Peyer's patch (tissue), 4 donors: ENCODE data around the gene MAN2C1. TPM values are rescaled to one million over a fixed set of nuclear protein-coding genes. Genes with fewer than 3 reads are reported as not detected.
"Not testable (repeated sequence)": the region's sequence is repeated elsewhere in the genome, so short reads cannot be mapped to it uniquely, and the experiment has no call there.

ENCODE experiments used
- DNase-seq, 3 donors: peaks; one replicate each; pipeline ENCODE4 v3.0.0-alpha.2; 2017 to 2019
- H3K27ac ChIP-seq, 4 donors: fragments of 200-600 bp; sonication (generic); one replicate each; pipeline ENCODE4 v1.5.1; 2016 to 2019
- H3K27me3 ChIP-seq, 2 donors: fragments of 200-600 bp; sonication (generic); one replicate each; pipeline ENCODE4 v1.5.1; 2019
- H3K36me3 ChIP-seq, 3 donors: fragments of 200-600 bp; sonication (generic); one replicate each; pipeline ENCODE4 v1.5.1; 2016 to 2019
- H3K4me1 ChIP-seq, 4 donors: fragments of 200-600 bp; sonication (generic); one replicate each; pipeline ENCODE4 v1.5.1; 2016 to 2019
- H3K4me3 ChIP-seq, 4 donors: fragments of 200-600 bp; sonication (generic); 1 replicate in 3 of 4; 2 replicates in 1 of 4; pipeline ENCODE4 v1.5.1; 2016 to 2019; ENCODE audit warnings: mild to moderate bottlenecking in 1 of 4
- H3K9me3 ChIP-seq, 4 donors: fragments of 200-600 bp; sonication (generic); one replicate each; pipeline ENCODE4 v1.5.1; 2016 to 2019; ENCODE audit warnings: mild to moderate bottlenecking in 1 of 4
- POLR2A ChIP-seq, 2 donors: fragments of 450-650 bp; IDR thresholded peaks; one replicate each; pipeline ENCODE4 v1.5.1; 2017; ENCODE audit warnings: antibody characterized with exemption in 2 of 2, mild to moderate bottlenecking in 2 of 2, moderate library complexity in 2 of 2
- total RNA-seq, 4 donors: library from RNA; depleted of rRNA; stranded (reverse); fragments of >200 nt; gene quantifications; one replicate each; pipeline ENCODE4 v1.1.0, GENCODE V29; 2016
- TF ChIP-seq, protein P1 (sequence below), 6 experiments: fragments of 450-650 bp in 4 of 6; fragments of 200-600 bp in 2 of 6; sonication (generic) in 1 of 6; IDR thresholded peaks; one replicate each; pipeline ENCODE4 v1.5.1; 2017 to 2019; ENCODE audit warnings: antibody characterized with exemption in 6 of 6, mild to moderate bottlenecking in 3 of 6, moderate library complexity in 1 of 6

Gene MAN2C1
- total RNA-seq, 4 donors from 2014 or later = 268 to 777 (median 649) TPM

DNA sequence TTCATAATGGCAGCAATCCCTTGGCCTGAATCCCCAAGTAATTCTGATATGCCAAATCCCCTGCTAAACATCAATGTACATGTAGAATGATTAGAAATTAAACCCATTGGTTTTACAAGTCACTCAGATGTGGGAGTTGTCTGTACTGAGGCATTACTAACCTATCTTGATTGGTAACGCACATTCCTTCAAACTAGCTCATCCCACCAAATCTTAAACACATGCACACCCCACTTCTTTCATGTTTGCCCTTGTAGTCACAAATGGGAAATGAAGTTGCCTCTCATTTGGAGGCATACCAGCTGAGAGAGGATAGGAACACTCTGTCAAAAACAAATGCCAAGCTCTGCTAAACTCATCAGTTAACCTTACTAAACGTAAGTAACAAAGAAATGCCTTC, 29.1 kb upstream of the MAN2C1 start:
- no peaks in the 10 kb centered on the region for H3K27me3 ChIP-seq
- no peak overlapping the region for H3K27ac ChIP-seq
- no peak overlapping the region for H3K4me3 ChIP-seq
- TF ChIP-seq POLR2A (IDR thresholded peaks at IDR 0.05) = no peak
- TF ChIP-seq, protein P1, sequence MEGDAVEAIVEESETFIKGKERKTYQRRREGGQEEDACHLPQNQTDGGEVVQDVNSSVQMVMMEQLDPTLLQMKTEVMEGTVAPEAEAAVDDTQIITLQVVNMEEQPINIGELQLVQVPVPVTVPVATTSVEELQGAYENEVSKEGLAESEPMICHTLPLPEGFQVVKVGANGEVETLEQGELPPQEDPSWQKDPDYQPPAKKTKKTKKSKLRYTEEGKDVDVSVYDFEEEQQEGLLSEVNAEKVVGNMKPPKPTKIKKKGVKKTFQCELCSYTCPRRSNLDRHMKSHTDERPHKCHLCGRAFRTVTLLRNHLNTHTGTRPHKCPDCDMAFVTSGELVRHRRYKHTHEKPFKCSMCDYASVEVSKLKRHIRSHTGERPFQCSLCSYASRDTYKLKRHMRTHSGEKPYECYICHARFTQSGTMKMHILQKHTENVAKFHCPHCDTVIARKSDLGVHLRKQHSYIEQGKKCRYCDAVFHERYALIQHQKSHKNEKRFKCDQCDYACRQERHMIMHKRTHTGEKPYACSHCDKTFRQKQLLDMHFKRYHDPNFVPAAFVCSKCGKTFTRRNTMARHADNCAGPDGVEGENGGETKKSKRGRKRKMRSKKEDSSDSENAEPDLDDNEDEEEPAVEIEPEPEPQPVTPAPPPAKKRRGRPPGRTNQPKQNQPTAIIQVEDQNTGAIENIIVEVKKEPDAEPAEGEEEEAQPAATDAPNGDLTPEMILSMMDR (IDR thresholded peaks at IDR 0.05) = no peak
- DNase-seq = no peak
- H3K4me1 ChIP-seq = no peaks in the 10 kb centered on the region
- H3K36me3 ChIP-seq = peaks cover 0 to 100% (median 4%) of the 10 kb centered on the region in 3 donors
- no peaks in the 10 kb centered on the region for H3K9me3 ChIP-seq

DNA sequence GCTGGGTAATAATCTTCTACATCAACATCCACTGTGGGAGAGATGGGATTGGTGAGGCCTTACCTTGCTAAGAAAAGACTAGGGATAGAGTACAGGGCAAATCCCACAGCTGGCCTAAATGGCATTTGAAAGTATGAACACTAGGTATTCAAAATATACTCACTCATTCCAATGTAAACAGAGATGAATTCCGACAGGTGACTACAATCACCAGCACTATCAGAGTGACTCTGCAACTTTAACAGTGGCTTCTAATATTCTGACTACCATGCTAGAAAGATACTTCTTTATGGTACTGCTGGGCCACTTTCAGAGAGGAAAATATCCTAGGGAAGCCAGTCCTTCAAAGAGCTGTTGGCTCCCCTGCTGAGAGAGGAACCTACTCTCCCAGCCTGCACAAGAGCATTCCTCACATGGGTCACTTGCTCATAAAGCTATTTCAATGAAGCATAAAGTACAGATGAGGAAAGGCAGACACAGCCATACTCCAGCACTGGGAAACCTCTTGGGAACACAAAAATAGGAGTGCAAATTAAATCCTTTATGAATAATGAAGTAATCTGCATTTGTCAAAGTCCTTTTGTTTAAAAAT, 21.5 kb upstream of the MAN2C1 start:
- Histone ChIP-seq H3K27ac (no peak overlapping the region), H3K36me3 (peaks cover 0 to 90% (median 0%) of the 10 kb centered on the region in 3 donors), H3K27me3 (no peaks in the 10 kb centered on the region), H3K4me3 (no peak overlapping the region), H3K4me1 (no peaks in the 10 kb centered on the region), H3K9me3 (no peaks in the 10 kb centered on the region)
- TF ChIP-seq POLR2A (IDR thresholded peaks at IDR 0.05) = no peak
- TF ChIP-seq, protein P1 (IDR thresholded peaks at IDR 0.05) = no peak
- DNase-seq = no peak

DNA sequence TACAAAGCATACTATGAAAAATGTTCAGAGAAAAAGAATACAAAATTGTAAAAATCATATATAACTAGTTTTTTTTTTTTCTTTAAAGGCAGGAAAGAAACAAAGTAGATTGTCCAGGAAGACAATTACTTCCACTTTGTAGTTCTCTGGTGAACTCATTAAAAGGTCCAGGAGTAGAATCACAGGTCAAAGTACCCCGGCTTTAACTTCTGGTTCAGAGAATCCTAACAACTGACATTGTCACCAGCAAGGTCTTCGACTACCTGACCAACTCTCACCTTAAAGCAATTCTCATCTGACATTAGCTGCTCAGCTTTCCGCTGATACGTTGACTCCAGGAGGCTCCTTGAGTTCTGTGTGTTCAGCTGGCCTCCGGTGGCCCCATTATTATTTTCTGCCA, 15.6 kb upstream of the MAN2C1 start:
- Histone ChIP-seq H3K27ac (peak overlapping the region in 1 of 4 donors; percentile 16), H3K36me3 (peaks cover 0 to 88% (median 3%) of the 10 kb centered on the region in 3 donors)
- DNase-seq, H3K9me3 ChIP-seq, H3K4me1 ChIP-seq, H3K4me3 ChIP-seq, H3K27me3 ChIP-seq: not testable (repeated sequence)

DNA sequence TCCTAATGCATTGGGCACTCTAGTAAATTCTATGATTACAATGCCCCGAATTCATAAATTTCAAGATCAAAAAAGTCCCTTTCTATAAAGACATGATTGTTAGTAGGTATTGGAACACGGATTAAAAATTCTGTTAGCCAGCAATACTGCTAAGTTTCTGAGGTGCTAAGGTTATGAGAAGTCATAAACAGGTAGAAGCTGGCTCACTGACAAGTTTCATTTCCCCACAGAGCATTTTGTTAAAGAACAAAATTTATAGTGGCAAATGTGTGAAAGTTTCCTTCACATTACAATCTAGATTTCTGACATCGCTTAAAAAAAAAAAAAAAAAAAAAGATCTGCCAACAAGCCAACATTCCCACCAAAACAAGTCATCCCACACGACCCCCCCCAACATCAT, 12.4 kb upstream of the MAN2C1 start:
- Histone ChIP-seq H3K9me3 (no peaks in the 10 kb centered on the region), H3K27ac (no peak overlapping the region), H3K4me3 (no peak overlapping the region), H3K36me3 (peaks cover 0 to 89% (median 3%) of the 10 kb centered on the region in 3 donors), H3K4me1 (peaks cover 0 to 3% (median 0%) of the 10 kb centered on the region in 4 donors), H3K27me3 (no peaks in the 10 kb centered on the region)
- DNase-seq = no peak
- no peak for TF ChIP-seq POLR2A (IDR thresholded peaks at IDR 0.05)
- TF ChIP-seq, protein P1 (IDR thresholded peaks at IDR 0.05) = no peak

DNA sequence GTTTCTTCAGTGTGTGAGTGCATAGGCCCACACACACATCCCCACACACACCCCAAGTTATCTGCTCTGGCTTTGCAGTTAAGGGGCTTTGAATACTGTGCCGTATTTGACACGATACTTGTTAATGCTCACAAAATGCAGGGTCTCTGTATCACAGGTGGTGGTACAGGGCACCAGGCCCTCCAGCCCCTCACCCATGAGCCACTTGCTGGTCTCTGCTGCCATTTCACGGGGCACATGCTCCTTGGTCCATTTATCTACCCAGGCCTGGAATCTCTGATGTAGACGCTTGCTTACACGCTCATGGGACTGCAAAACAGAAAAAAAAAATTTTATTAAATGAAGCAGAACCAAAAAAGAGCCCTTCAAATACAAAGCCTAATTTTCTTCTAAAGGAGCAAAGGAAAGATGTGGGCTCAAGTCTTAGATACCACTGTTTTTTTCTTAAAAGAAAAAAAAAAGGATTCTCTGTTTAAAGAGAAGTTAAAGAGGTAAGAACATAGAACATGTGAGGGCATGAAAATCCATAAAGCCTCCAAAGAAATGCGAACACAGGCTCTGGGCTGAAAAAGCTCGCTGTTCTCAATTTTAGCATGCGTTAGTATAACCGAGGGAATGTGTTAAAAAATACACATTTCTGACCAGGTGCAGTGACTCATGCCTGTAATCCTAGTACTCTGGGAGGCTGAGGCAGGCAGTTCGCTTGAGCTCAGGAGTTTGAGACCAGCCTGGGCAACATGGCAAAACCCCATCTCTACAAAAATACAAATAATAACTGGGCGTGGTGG, 3.7 kb upstream of the MAN2C1 start:
- Histone ChIP-seq H3K36me3 (peaks cover 0 to 61% (median 0%) of the 10 kb centered on the region in 3 donors), H3K27me3 (no peaks in the 10 kb centered on the region), H3K4me3 (no peak overlapping the region), H3K9me3 (no peaks in the 10 kb centered on the region), H3K27ac (no peak overlapping the region), H3K4me1 (peaks cover 0 to 20% (median 6%) of the 10 kb centered on the region in 4 donors)
- no peak for TF ChIP-seq POLR2A (IDR thresholded peaks at IDR 0.05)
- TF ChIP-seq, protein P1 (IDR thresholded peaks at IDR 0.05) = no peak
- DNase-seq = no peak

DNA sequence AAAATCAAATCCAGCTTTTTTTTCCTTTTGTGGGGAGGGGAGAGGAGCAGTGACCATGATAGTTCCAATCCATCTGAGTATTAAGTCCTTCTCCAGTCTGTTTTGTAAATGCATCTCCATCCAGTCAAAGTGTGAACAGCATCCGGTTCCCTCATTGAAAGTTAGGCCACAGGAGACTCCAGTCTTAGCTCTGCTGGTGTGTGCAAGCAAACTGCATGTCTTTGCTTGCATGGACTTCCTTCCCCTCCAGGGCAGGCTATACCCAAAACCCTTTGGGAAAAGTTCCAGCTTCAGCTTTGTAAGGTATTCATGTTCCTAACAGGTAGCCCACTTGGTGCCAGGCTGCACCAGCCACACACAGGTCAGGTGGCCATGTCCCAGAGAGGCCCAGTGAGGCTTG, 3.1 kb upstream of the MAN2C1 start:
- H3K27ac ChIP-seq = no peak overlapping the region
- TF ChIP-seq, protein P1 (IDR thresholded peaks at IDR 0.05) = no peak
- TF ChIP-seq POLR2A (IDR thresholded peaks at IDR 0.05) = no peak
- no peaks in the 10 kb centered on the region for H3K27me3 ChIP-seq
- no peak overlapping the region for H3K4me3 ChIP-seq
- H3K9me3 ChIP-seq = no peaks in the 10 kb centered on the region
- no peak for DNase-seq
- H3K4me1 ChIP-seq = peaks cover 0 to 20% (median 6%) of the 10 kb centered on the region in 4 donors
- H3K36me3 ChIP-seq = peaks cover 0 to 60% (median 0%) of the 10 kb centered on the region in 3 donors
